Measurements from ENCODE around the gene C2orf74. TPM values are rescaled to one million over a fixed set of nuclear protein-coding genes. Genes with fewer than 3 reads are reported as not detected.

C2orf74 gene
- polyA plus RNA-seq, 3 donors = 3.0 to 18.2 (median 12.0) TPM

- Histone ChIP-seq H3K27me3 (ENCODE audit: control insufficient read depth in 2 of 2, insufficient read depth in 2 of 2, low read length in 2 of 2) (no peaks in the 10 kb centered on the region), H3K36me3 (replicated peaks in 1 of 2; ENCODE audit: control insufficient read depth in 1 of 2, insufficient read depth in 2 of 2, low read length in 2 of 2) (no peaks in the 10 kb centered on the region), H3K4me1 (ENCODE audit: control insufficient read depth in 1 of 2, insufficient read depth in 2 of 2, low read length in 2 of 2) (no peaks in the 10 kb centered on the region), H3K9me3 (replicated peaks in 1 of 2; ENCODE audit: control insufficient read depth in 1 of 2, insufficient read depth in 1 of 2, low read length in 2 of 2) (no peaks in the 10 kb centered on the region), H3K4me3 (replicated peaks in 1 of 3; ENCODE audit: low read depth in 2 of 3, low read length in 3 of 3) (no peak overlapping the region), H4K20me1 (ENCODE audit: insufficient read depth, low read length) (no peaks in the 10 kb centered on the region), H3K9ac (ENCODE audit: insufficient read depth, low read length, poor library complexity, severe bottlenecking) (no peak overlapping the region), H3K4me2 (replicated peaks; ENCODE audit: extremely low read depth, low read length, poor library complexity, severe bottlenecking) (no peak overlapping the region), H3K79me2 (ENCODE audit: insufficient read depth, low read length) (no peaks in the 10 kb centered on the region), H2AFZ (ENCODE audit: insufficient read depth, low read depth, low read length, poor library complexity, severe bottlenecking) (no peak overlapping the region), H3K27ac (ENCODE audit: low read depth in 1 of 2, low read length in 2 of 2) (no peak overlapping the region)
- Mint-ChIP-seq H3K4me3 (no peak overlapping the region), H3K27ac (no peak overlapping the region), H3K36me3 (no peaks in the 10 kb centered on the region), H3K4me1 (peaks cover 2% of the 10 kb centered on the region), H3K9me3 (peaks cover 0 to 5% (median 1%) of the 10 kb centered on the region in 7 donors), H3K27me3 (ENCODE audit: low read depth in 3 of 3) (peaks cover 0 to 6% (median 1%) of the 10 kb centered on the region in 3 donors)
- intact Hi-C loops (cut with micrococcal nuclease) = no loop called here
- no peak for TF ChIP-seq CTCF (IDR thresholded peaks at IDR 0.05)
- no peak for DNase-seq
- WGBS (ENCODE audit: insufficient coverage) = 100% methylated on average over 1 of the region's 4 CpGs
Observed at GRCh38 chr2:61134141-61134540, 27.8 kb upstream of the C2orf74 start.

DNA sequence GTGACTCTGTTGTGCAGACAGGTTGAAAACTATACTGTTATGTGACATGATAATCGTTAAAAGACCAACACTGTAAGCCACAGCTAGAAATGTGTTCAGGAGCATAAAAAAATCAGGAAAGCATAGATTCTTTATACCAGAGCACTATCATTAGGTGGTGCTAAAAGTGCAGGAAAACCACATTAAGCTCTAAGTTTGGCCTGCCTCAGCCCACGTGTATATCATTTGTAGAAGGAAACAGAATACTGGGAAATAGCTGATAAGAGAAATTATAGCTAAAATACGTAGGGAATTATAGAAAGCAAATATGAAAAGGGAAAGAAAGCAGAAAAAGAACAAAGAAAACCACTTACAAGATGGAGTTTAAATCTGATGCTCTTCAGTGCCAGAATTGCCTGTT, 26.5 kb upstream of the C2orf74 start:
- H3K27ac ChIP-seq (ENCODE audit: low read depth in 1 of 2, low read length in 2 of 2) = no peak overlapping the region
- no peak for DNase-seq
- H3K36me3 ChIP-seq (replicated peaks in 1 of 2; ENCODE audit: control insufficient read depth in 1 of 2, insufficient read depth in 2 of 2, low read length in 2 of 2) = no peaks in the 10 kb centered on the region
- Mint-ChIP-seq H3K4me1 (peaks cover 2% of the 10 kb centered on the region), H3K4me3 (no peak overlapping the region), H3K27ac (no peak overlapping the region), H3K36me3 (no peaks in the 10 kb centered on the region), H3K27me3 (ENCODE audit: low read depth in 3 of 3) (peaks cover 0 to 6% (median 1%) of the 10 kb centered on the region in 3 donors), H3K9me3 (peaks cover 0 to 4% (median 0%) of the 10 kb centered on the region in 7 donors)
- no peak for TF ChIP-seq CTCF (IDR thresholded peaks at IDR 0.05)
- no peak overlapping the region for H3K4me2 ChIP-seq (replicated peaks; ENCODE audit: extremely low read depth, low read length, poor library complexity, severe bottlenecking)
- no peak overlapping the region for H3K4me3 ChIP-seq (replicated peaks in 1 of 3; ENCODE audit: low read depth in 2 of 3, low read length in 3 of 3)
- intact Hi-C loops (cut with micrococcal nuclease) = no loop called here
- no peaks in the 10 kb centered on the region for H3K4me1 ChIP-seq (ENCODE audit: control insufficient read depth in 1 of 2, insufficient read depth in 2 of 2, low read length in 2 of 2)
- no peaks in the 10 kb centered on the region for H4K20me1 ChIP-seq (ENCODE audit: insufficient read depth, low read length)
- no peak overlapping the region for H2AFZ ChIP-seq (ENCODE audit: insufficient read depth, low read depth, low read length, poor library complexity, severe bottlenecking)
- no peaks in the 10 kb centered on the region for H3K79me2 ChIP-seq (ENCODE audit: insufficient read depth, low read length)
- WGBS (ENCODE audit: insufficient coverage) = no CpG with 5 or more reads among the region's 3 CpGs
- H3K27me3 ChIP-seq (ENCODE audit: control insufficient read depth in 2 of 2, insufficient read depth in 2 of 2, low read length in 2 of 2) = no peaks in the 10 kb centered on the region
- no peak overlapping the region for H3K9ac ChIP-seq (ENCODE audit: insufficient read depth, low read length, poor library complexity, severe bottlenecking)
- no peaks in the 10 kb centered on the region for H3K9me3 ChIP-seq (replicated peaks in 1 of 2; ENCODE audit: control insufficient read depth in 1 of 2, insufficient read depth in 1 of 2, low read length in 2 of 2)
